GM20000 (cell line): ENCODE results near the gene GLI3.

Experiments
- DNase-seq: peaks from one replicate; pipeline ENCODE4 v3.0.0; 2012; ENCODE audit warnings: low spot score
- TF ChIP-seq, protein P1 (sequence below): IDR thresholded peaks from 2 replicates; pipeline ENCODE4 v1.5.1; 2012; ENCODE audit warnings: mild to moderate bottlenecking, control low read depth; ENCODE audit errors: extremely low read depth, missing control alignments

Gene GLI3

DNA sequence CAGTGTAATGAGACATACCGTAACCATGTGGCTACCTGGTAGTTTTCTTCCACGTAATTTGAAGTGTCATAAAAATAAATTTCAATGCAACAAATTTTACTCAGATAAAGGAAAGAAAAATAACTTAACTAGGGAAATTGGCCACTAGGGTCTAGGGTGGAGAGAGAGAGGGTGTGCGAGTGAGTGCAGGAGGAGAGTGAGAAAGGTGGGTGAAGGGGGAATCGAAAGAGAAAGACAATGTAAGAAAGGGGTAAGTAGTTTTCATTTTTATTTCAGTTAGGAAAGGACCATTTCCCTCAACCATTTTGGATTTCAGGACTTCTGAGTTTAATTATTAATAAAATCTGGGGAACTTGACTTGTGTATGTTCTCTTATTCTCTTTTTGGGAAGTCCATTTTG lies 27.7 kb upstream of the GLI3 start:
- TF ChIP-seq, protein P1, sequence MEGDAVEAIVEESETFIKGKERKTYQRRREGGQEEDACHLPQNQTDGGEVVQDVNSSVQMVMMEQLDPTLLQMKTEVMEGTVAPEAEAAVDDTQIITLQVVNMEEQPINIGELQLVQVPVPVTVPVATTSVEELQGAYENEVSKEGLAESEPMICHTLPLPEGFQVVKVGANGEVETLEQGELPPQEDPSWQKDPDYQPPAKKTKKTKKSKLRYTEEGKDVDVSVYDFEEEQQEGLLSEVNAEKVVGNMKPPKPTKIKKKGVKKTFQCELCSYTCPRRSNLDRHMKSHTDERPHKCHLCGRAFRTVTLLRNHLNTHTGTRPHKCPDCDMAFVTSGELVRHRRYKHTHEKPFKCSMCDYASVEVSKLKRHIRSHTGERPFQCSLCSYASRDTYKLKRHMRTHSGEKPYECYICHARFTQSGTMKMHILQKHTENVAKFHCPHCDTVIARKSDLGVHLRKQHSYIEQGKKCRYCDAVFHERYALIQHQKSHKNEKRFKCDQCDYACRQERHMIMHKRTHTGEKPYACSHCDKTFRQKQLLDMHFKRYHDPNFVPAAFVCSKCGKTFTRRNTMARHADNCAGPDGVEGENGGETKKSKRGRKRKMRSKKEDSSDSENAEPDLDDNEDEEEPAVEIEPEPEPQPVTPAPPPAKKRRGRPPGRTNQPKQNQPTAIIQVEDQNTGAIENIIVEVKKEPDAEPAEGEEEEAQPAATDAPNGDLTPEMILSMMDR: no peak
- DNase-seq: no peak

DNA sequence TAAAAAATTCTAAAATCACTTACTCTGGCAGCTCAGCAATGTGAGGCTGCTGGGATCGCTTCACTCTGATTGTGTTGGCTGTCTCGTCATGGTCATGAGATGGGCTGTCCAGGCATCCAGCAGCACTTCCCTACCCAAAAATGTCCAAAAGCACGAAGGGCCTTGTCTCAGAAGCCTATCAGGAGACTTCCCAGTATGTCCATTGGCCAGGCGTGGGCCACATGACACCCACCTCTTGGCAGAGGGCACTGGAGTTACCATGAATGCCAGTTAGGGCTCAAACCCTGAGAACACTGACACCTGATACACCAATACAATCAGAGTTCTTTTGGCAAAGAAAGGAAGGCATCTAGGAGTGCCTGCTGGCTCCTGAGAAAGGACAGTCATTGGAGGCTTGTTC lies 27.0 kb upstream of the GLI3 start:
- TF ChIP-seq, protein P1: no peak
- DNase-seq: no peak

GRCh38 chr7:42262964-42263363 lies 26.0 kb upstream of the GLI3 start:
- DNase-seq: no peak
- TF ChIP-seq, protein P1: no peak

DNA sequence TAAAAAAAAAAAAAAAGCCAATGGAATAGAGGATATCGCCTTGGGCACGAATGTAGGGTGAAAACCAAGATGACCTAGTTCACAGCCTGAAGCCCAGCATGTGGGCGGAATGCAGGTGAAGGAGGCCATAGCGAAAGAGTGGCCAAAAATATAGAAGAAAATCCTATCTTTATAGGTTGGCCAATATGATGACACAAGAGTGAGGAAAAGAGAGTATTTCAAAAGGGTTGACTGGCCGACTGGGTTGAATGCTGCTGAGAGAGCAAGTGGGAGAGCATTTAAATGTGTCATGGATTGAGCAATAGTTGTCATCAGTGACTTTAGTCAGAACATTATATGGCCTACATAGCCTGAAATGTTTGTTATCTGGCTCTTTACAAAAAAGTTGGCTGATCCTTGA lies 17.2 kb upstream of the GLI3 start:
- TF ChIP-seq, protein P1: no peak
- no peak for DNase-seq

GRCh38 chr7:42253316-42253715 lies 16.3 kb upstream of the GLI3 start:
- TF ChIP-seq, protein P1: no peak
- DNase-seq: no peak

GRCh38 chr7:42250411-42250810 lies 13.4 kb upstream of the GLI3 start:
- TF ChIP-seq, protein P1: no peak

DNA sequence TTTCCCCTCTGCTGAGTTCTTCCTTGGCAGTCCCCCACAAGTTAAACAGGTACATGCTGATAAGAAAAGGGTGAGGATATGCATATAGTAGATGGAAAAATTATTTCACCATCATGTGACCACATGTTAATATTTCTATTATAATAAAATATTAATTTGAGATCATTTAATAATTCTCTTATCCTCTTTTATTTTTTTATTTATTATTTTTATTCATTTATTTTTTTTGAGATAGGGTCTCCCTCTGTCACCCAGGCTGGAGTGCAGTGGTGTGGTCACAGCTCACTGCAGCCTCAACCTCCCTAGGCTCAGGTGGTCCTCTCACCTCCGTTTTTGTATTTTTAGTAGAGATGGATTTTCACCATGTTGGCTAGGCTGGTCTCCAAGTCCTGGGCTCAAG lies 11.6 kb upstream of the GLI3 start:
- TF ChIP-seq, protein P1: no peak
- DNase-seq: no peak

More at GRCh38 chr7:42250411-42250810, 13.4 kb upstream of the GLI3 start:
- no peak for DNase-seq
